GM19043 (cell line): ENCODE measurements around the gene LRP1B.

ENCODE experiments used
- ATAC-seq: cut with Tn5 transposase; IDR thresholded peaks from one replicate; pipeline ENCODE4 v1.9.1; 2021; ENCODE audit warnings: low read depth; ENCODE audit not compliant: unreplicated experiment

The LRP1B gene

GRCh38 chr2:141796449-141796848, 334.4 kb downstream of the LRP1B start:
- no peak for ATAC-seq

DNA sequence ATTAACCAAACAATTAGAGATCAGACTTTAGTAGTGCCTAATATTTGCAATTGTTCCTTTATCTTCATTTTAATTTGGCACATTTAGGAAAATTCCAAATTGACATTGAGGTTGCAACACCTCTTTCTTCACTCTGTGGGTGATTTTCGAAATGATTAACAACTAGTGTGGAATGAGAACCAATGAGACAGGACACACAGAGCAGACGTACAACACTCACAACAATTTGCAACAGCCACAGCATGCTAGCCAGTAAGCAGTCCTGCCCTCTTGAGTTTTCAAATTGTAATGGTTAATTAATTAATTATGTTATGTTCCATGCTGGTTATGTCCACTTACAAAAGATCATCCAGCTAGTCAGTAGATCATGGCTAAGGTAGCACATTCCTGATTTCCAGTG, 339.3 kb downstream of the LRP1B start:
- no peak for ATAC-seq

- no peak for ATAC-seq
These were observed 348.2 kb downstream of the LRP1B start for GRCh38 chr2:141782574-141782973.

DNA sequence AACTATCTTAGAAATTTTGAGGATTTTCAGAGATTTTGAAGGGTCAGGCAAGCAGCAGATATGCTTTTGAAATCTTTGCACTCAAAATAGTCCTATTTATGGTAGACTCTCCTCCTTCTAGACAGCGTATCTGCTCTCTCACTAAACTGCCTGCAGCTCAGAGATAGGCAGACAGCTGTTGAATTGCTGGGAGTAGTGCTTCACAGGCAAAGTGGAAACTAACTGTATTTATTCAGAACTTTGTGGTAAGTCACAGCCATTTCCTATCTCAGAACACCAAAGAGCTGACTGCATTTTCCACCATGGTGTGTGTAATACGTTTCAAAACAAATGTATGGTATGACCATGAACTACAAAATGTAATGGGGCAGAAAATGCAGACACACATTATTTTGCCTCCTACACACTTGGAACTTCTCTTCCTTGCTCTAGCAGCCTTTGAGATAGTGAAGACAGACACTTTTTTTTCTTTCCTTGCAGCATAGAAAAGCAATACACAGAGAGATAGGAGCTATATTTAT, 352.4 kb downstream of the LRP1B start:
- ATAC-seq, result no peak

DNA sequence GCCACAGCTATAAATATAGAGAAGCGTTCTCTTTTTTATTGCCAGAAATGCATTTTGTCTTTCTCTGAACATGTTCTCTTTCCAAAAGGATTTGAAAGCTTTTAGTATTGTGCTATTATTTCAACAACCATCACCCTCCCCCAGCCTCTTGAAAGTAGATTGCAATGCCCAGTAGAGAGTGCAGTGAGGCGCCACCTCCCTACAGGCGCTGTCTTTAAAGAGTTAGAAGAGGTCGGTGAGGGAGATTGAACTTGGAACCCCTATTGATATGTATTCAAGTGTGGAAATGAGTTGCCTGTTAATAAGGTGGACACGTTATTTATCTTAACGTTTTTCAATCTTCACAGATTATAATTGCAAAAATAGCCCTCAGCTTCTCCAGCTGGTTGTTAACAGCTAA, 360.3 kb downstream of the LRP1B start:
- ATAC-seq, result no peak

- ATAC-seq, result no peak
These were observed 363.1 kb downstream of the LRP1B start for GRCh38 chr2:141767691-141768090.

- ATAC-seq, result no peak
These were observed 363.8 kb downstream of the LRP1B start for GRCh38 chr2:141767051-141767450.

DNA sequence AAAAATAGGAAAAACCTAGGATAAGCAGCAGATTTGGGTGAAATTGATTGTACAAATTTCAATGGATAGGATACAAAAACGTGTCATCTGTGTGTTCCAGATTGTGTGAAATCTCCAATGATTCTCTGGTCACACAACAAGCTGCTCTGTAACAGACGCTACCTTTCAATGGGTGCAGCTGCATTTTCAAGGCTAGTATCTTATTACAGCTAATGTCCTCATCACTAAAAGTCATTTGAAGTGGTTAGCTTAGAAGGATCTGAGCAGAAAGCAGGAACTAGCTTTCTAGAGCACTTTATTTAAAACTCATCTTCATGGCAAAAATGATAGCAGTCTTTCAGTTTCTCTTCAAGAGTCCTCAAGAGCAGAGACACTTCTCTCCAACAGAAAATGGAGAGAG, 364.6 kb downstream of the LRP1B start:
- ATAC-seq, result no peak

- no peak for ATAC-seq
These were observed 382.2 kb downstream of the LRP1B start for GRCh38 chr2:141748616-141749015.

- no peak for ATAC-seq
These were observed 389.2 kb downstream of the LRP1B start for GRCh38 chr2:141741652-141742051.

- ATAC-seq, result no peak
These were observed 393.1 kb downstream of the LRP1B start for GRCh38 chr2:141737492-141738255.

DNA sequence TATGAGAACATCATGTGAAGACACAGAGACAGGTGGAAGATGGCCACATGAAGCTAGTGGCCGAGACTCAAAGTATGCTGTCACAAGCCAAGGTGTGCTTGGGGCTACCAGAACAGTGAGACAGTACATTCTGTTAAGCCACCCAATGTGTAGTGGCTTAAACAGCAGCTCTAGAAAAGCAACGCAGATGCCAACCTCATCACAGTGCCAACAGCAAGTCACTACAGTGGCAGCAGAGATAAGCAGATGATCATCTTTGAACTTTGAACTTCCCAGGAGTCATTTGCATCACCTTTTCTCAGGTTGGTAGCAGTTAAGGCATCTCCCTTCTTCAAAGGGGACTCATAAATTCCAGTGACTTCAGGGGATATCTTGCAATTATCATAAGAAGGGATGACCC, 394.4 kb downstream of the LRP1B start:
- no peak for ATAC-seq

DNA sequence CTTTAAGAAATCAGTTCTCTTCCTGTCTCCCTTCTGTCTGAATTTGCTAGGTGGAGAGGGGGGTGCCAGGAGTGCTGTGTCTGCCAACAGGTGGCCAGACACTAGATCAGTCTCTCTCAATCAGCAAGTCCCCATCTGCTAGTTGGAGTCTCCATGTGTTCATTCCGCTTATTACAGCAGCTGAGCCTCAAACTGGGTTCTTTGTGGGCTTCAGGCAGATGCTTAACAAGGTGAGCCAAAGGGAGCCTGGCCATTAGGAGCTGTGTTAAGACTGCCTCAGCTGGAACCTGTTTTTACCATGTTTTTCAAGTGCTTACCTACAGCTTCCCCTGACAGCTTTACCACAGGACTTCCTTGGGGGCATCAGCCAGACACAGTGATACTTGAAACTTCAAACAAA, 401.9 kb downstream of the LRP1B start:
- no peak for ATAC-seq

GRCh38 chr2:141728142-141728541, 402.7 kb downstream of the LRP1B start:
- ATAC-seq, result no peak

- ATAC-seq, result no peak
These were observed 406.4 kb downstream of the LRP1B start for GRCh38 chr2:141724426-141724825.

- ATAC-seq, result no peak
These were observed 407.0 kb downstream of the LRP1B start for GRCh38 chr2:141723814-141724213.

DNA sequence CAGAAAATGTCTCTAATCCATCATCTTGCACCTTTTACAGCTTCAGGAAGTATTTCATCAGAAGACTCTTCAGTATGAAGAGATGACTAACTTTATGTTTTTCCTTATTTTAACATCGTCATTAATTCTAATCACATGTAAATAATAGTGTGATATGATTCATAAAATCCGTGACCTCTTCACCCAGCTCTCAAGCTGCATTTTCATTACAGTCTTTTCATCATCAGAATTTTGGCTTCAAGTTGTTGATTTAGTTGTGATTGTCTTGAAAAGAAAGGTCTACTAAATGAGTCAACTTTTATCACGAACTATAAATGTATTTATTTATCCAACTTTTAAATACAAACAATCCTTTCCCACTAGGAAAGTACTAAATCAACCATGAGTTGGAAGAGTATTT, 410.3 kb downstream of the LRP1B start:
- no peak for ATAC-seq

- ATAC-seq, result no peak
These were observed 416.3 kb downstream of the LRP1B start for GRCh38 chr2:141714496-141714895.

DNA sequence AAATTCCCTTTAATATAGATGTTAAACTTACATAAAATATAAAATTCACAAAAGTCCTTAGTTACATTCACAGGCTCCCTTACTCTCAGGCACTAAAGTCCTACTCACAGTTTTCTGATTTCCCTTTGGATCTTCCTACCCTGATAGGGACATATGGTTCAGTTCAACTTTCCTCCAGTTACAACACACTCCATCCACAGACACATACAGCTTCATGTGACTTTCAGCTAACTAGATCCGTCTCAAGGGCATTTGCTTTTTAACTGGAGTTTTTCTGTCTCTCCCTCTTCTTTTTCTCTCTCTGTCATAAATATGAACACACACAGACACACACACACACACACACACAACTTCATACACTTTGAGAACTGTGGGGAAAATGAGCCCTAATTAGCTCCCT, 419.2 kb downstream of the LRP1B start:
- ATAC-seq, result no peak

GRCh38 chr2:141710589-141711239, 420.1 kb downstream of the LRP1B start:
- no peak for ATAC-seq

DNA sequence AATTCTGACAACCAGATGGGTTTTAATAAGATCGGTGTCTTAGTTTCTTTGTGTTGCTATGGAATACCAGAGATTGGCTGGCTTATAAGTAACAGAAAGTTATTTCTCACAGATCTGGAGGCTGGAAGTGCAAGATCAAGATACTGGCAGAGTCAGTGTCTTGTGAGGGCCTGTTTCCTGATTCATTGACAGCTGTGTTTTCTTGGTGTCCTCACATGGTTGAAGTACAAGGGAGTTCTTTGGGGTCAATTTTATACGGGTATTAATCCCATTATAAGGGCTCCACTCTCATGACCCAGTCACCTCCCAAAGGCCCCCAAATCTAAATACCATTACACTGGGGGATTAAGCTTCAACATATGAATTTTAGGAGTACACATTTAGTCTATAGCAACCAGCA, 421.1 kb downstream of the LRP1B start:
- ATAC-seq, result no peak

- no peak for ATAC-seq
These were observed 423.3 kb downstream of the LRP1B start for GRCh38 chr2:141707486-141707885.
